Loucy (cell line): Measurements from ENCODE around the gene MTMR4.

Experiments
- CTCF ChIP-seq: fragments of 200-600 bp; sonication (generic); conservative IDR thresholded peaks from 2 replicates; pipeline ENCODE4 v1.5.1; 2014; ENCODE audit warnings: mild to moderate bottlenecking, antibody characterized with exemption, low read length
- EZH2phosphoT487 ChIP-seq: fragments of 200-600 bp; IDR thresholded peaks from 2 replicates; pipeline ENCODE4 v1.6.1; 2018; ENCODE audit warnings: antibody characterized with exemption, mild to moderate bottlenecking, moderate library complexity, borderline replicate concordance

GRCh38 chr17:58503866-58504265 lies 10.6 kb downstream of the MTMR4 start:
- TF ChIP-seq CTCF (no peak), EZH2phosphoT487 (no peak)
